PFSK-1 (cell line): Measurements from ENCODE around the gene KNSTRN.

Source experiments
- FOXP2 ChIP-seq: optimal IDR thresholded peaks from 2 replicates; pipeline ENCODE3; 2011; ENCODE audit warnings: borderline replicate concordance, control low read depth, inconsistent platforms; ENCODE audit not compliant: insufficient read depth; ENCODE audit errors: extremely low read length, extremely low read depth
- POLR2AphosphoS5 ChIP-seq: IDR thresholded peaks from 2 replicates; pipeline ENCODE4 v1.6.1; 2012; ENCODE audit warnings: low read depth, mild to moderate bottlenecking, control low read depth, low read length, moderate library complexity
- SIN3A ChIP-seq: IDR thresholded peaks from 2 replicates; pipeline ENCODE4 v1.6.1; 2012; ENCODE audit warnings: mild to moderate bottlenecking, low read length, moderate library complexity, borderline replicate concordance; ENCODE audit not compliant: insufficient read depth
- TAF1 ChIP-seq: IDR thresholded peaks from 2 replicates; pipeline ENCODE4 v1.6.1; 2012; ENCODE audit warnings: low read length, control low read depth, borderline replicate concordance; ENCODE audit not compliant: insufficient read depth
- TF ChIP-seq, protein P1 (sequence below), 2 experiments: IDR thresholded peaks; 2 replicates each; pipeline versions ENCODE4 v1.6.1 to v1.8.0; 2011 to 2012; ENCODE audit warnings: low read depth in 2 of 2, low read length in 2 of 2, control low read depth in 1 of 2, inconsistent platforms in 1 of 2, mild to moderate bottlenecking in 1 of 2, moderate library complexity in 1 of 2; ENCODE audit not compliant: insufficient read depth in 1 of 2

The KNSTRN gene

GRCh38 chr15:40357246-40357645 is 25.3 kb upstream of the KNSTRN start:
- TF ChIP-seq TAF1 (no peak), POLR2AphosphoS5 (no peak), SIN3A (no peak), FOXP2 (no peak)
- TF ChIP-seq, protein P1, sequence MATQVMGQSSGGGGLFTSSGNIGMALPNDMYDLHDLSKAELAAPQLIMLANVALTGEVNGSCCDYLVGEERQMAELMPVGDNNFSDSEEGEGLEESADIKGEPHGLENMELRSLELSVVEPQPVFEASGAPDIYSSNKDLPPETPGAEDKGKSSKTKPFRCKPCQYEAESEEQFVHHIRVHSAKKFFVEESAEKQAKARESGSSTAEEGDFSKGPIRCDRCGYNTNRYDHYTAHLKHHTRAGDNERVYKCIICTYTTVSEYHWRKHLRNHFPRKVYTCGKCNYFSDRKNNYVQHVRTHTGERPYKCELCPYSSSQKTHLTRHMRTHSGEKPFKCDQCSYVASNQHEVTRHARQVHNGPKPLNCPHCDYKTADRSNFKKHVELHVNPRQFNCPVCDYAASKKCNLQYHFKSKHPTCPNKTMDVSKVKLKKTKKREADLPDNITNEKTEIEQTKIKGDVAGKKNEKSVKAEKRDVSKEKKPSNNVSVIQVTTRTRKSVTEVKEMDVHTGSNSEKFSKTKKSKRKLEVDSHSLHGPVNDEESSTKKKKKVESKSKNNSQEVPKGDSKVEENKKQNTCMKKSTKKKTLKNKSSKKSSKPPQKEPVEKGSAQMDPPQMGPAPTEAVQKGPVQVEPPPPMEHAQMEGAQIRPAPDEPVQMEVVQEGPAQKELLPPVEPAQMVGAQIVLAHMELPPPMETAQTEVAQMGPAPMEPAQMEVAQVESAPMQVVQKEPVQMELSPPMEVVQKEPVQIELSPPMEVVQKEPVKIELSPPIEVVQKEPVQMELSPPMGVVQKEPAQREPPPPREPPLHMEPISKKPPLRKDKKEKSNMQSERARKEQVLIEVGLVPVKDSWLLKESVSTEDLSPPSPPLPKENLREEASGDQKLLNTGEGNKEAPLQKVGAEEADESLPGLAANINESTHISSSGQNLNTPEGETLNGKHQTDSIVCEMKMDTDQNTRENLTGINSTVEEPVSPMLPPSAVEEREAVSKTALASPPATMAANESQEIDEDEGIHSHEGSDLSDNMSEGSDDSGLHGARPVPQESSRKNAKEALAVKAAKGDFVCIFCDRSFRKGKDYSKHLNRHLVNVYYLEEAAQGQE (IDR thresholded peaks at IDR 0.05; ENCODE audit: insufficient read depth in 1 of 2, low read depth in 2 of 2, low read length in 2 of 2), result no peak

DNA sequence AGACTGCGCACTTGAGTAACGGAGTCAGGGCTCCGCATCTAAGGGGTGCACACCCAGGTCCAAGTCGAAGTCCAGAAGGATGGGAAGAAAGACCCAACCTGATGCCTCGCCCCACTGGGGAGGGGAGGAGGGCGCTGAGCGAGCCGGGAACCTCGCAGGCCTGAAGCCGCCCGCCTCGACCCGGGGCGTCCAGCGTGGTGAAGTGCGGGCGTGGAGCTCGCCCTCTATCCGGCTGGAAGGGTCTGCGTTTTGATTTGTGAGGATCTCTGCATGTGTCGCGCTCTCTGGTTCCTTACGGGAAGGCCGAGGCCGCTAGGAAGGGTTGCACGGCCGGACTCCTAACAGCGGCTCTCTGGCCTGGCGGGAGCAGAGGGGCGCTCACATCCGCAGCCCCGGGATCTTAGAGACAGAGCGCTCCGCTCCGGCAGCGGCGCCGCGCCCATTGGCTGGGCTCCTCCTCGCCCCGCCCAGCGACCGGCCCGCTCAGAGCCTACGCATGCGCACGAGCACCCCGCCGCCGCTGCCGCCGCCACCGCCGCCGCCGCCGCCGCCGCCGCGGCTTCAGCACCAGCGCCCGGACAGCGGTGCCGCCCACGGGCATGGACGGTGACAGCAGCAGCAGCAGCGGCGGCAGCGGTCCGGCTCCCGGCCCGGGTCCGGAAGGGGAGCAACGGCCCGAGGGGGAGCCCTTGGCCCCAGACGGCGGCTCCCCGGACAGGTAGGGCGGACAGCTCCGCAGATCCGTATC is 24.6 kb upstream of the KNSTRN start, which contains the start of gene DISP2:
Gene DISP2, plus strand, starts transcription at position 497 of the 748 bp plus-strand sequence. Its CDS starts 103 bp downstream, at position 600.
- TF ChIP-seq POLR2AphosphoS5 (peak; percentile 55; the same call in 1 of the 2 replicates), SIN3A (peak; percentile 92; the same call in 1 of the 2 replicates), TAF1 (no peak), FOXP2 (no peak)
- TF ChIP-seq, protein P1 (IDR thresholded peaks at IDR 0.05; ENCODE audit: insufficient read depth in 1 of 2, low read depth in 2 of 2, low read length in 2 of 2), result peak; percentile 88 to 98

GRCh38 chr15:40358471-40359353 is 23.8 kb upstream of the KNSTRN start:
- TF ChIP-seq FOXP2, result no peak
- no peak for TF ChIP-seq TAF1
- TF ChIP-seq, protein P1 (IDR thresholded peaks at IDR 0.05; ENCODE audit: insufficient read depth in 1 of 2, low read depth in 2 of 2, low read length in 2 of 2), result no peak
- peak; percentile 6; the same call in 1 of the 2 replicates for TF ChIP-seq SIN3A
- TF ChIP-seq POLR2AphosphoS5, result no peak

GRCh38 chr15:40360015-40360414 is 22.5 kb upstream of the KNSTRN start:
- TF ChIP-seq TAF1, result no peak
- TF ChIP-seq SIN3A, result no peak
- TF ChIP-seq, protein P1 (IDR thresholded peaks at IDR 0.05; ENCODE audit: insufficient read depth in 1 of 2, low read depth in 2 of 2, low read length in 2 of 2), result no peak
- no peak for TF ChIP-seq POLR2AphosphoS5
- no peak for TF ChIP-seq FOXP2
